ENCODE results near the gene DOK5.

DNA sequence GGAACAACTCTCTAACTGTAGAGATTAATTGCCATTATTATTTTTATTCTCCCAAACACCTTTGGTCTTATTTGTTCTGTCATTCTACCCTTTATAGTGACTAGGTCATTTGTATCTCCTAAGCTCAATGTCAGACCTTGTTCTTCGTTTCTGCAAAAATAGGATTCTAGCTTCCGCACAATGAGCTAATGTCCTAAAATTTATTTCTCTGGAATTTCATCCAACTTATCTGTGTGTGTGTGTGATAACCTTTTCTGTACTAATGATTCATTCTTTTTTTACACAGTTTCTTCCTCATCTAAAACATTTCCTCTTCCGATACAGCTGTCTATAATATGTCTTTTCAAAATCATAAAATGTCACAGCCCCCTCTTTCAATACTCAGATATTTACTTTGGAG, 84.5 kb downstream of the DOK5 start:
- TF ChIP-seq CTCF (IDR thresholded peaks at IDR 0.05; ENCODE audit: low read length): no peak
- no peak for TF ChIP-seq EZH2 (optimal IDR thresholded peaks at IDR 0.05; ENCODE audit: low read depth, low read length)
- TF ChIP-seq EZH2phosphoT487 (IDR thresholded peaks at IDR 0.05; ENCODE audit: low read length): no peak
